HG02571 (cell line): ENCODE measurements around the gene ABHD16A.
A peak's percentile ranks its signal among the peaks of the same experiment; 100 is the strongest.

Source experiments
- ATAC-seq: cut with Tn5 transposase; IDR thresholded peaks from one replicate; pipeline ENCODE4 v1.9.1; 2021; ENCODE audit warnings: mild to moderate bottlenecking, moderate library complexity; ENCODE audit not compliant: unreplicated experiment

ABHD16A gene

GRCh38 chr6:31732029-31732428, 28.9 kb upstream of the ABHD16A start:
- no peak for ATAC-seq

- ATAC-seq = no peak
These were observed 27.5 kb upstream of the ABHD16A start for GRCh38 chr6:31730631-31731086.

- peak; percentile 44 for ATAC-seq
These were observed 27.0 kb upstream of the ABHD16A start for GRCh38 chr6:31729979-31730630.

GRCh38 chr6:31729515-31729978, 26.4 kb upstream of the ABHD16A start:
- peak; percentile 37 for ATAC-seq

GRCh38 chr6:31728767-31729514, 25.8 kb upstream of the ABHD16A start, which contains the start of gene DDAH2:
DDAH2 (minus strand) TSS chr6:31729299; CDS start chr6:31729161, 138 bp downstream.
- ATAC-seq = no peak

GRCh38 chr6:31727717-31728671, 24.9 kb upstream of the ABHD16A start:
- ATAC-seq = no peak

- ATAC-seq = no peak
These were observed 24.1 kb upstream of the ABHD16A start for GRCh38 chr6:31727034-31727716.

GRCh38 chr6:31725502-31726350, 22.6 kb upstream of the ABHD16A start:
- ATAC-seq = no peak

GRCh38 chr6:31723980-31724691, 21.0 kb upstream of the ABHD16A start:
- ATAC-seq = no peak

GRCh38 chr6:31723245-31723979, 20.3 kb upstream of the ABHD16A start, which contains the start of gene MPIG6B:
MPIG6B (plus strand) TSS chr6:31723373; CDS start chr6:31723384, 11 bp downstream.
- ATAC-seq = no peak

GRCh38 chr6:31722173-31722572, 19.0 kb upstream of the ABHD16A start:
- ATAC-seq = no peak

- no peak for ATAC-seq
These were observed 18.4 kb upstream of the ABHD16A start, which contains the start of gene LY6G6C for GRCh38 chr6:31721351-31722020. LY6G6C (minus strand) TSS chr6:31721746; CDS start chr6:31721679, 67 bp downstream.

GRCh38 chr6:31720196-31720770, 17.2 kb upstream of the ABHD16A start:
- no peak for ATAC-seq

- no peak for ATAC-seq
These were observed 15.9 kb upstream of the ABHD16A start for GRCh38 chr6:31719001-31719400.

- ATAC-seq = no peak
These were observed 15.1 kb upstream of the ABHD16A start for GRCh38 chr6:31718265-31718664.

GRCh38 chr6:31717499-31718222, 14.5 kb upstream of the ABHD16A start:
- no peak for ATAC-seq
